ENCODE measurements around the gene SLAIN2.
"Not testable (repeated sequence)": the region's sequence is repeated elsewhere in the genome, so short reads cannot be mapped to it uniquely, and the experiment has no call there.

Gene SLAIN2

GRCh38 chr4:48445704-48446103 is 104.4 kb downstream of the SLAIN2 start:
- H3K4me3 ChIP-seq (ENCODE audit: low read depth, low read length), result no peak overlapping the region
- no peak for TF ChIP-seq CTCF (IDR thresholded peaks at IDR 0.05; ENCODE audit: low read depth, low read length, missing control alignments)
- no peak for DNase-seq (ENCODE audit: low read depth)

DNA sequence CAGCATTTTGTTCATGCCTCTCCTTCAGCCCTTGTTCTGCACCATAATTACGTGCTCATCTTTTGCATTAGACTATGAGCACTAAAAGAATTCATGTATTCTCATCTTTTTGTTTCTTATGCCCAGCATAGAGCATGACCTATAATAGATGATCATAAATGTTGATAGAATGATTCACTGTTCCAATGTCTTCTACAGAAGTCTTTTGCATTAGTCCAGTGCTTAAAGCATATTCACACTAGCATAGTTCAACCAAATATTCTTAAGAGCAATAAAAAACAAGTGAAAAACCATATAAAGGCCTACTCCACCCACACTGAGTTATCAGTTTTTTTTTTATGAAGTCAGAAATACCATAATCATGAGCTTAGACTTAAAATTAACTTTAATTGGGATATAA is 105.3 kb downstream of the SLAIN2 start:
- no peak for TF ChIP-seq CTCF (IDR thresholded peaks at IDR 0.05; ENCODE audit: low read depth, low read length, missing control alignments)
- DNase-seq (ENCODE audit: low read depth), result no peak
- H3K4me3 ChIP-seq (ENCODE audit: low read depth, low read length), result no peak overlapping the region

GRCh38 chr4:48449151-48449550 is 107.8 kb downstream of the SLAIN2 start:
- no peak for TF ChIP-seq CTCF (IDR thresholded peaks at IDR 0.05; ENCODE audit: low read depth, low read length, missing control alignments)
- no peak overlapping the region for H3K4me3 ChIP-seq (ENCODE audit: low read depth, low read length)
- DNase-seq (ENCODE audit: low read depth), result no peak

GRCh38 chr4:48450740-48451139 is 109.4 kb downstream of the SLAIN2 start:
- no peak for DNase-seq (ENCODE audit: low read depth)
- no peak overlapping the region for H3K4me3 ChIP-seq (ENCODE audit: low read depth, low read length)
- no peak for TF ChIP-seq CTCF (IDR thresholded peaks at IDR 0.05; ENCODE audit: low read depth, low read length, missing control alignments)

DNA sequence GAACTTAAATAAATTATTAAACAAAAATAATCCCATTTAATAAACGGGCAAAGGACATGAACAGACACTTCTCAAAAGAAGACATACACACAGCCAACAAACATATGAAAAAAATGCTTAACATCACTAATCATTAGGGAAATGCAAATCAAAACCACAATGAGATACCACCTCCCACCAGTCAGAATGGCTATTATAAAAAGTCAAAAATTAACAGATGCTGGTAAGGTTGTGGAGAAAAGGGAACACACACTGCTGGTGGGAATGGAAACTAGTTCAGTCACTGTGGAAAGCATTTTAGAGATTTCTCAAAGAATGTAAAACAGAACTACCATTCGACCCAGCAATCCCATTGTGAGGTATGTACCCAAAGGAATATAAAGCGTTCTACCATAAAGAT is 110.3 kb downstream of the SLAIN2 start:
- not testable (repeated sequence) for DNase-seq (ENCODE audit: low read depth); H3K4me3 ChIP-seq (ENCODE audit: low read depth, low read length)

- no peak for TF ChIP-seq CTCF (IDR thresholded peaks at IDR 0.05; ENCODE audit: low read depth, low read length, missing control alignments)
- no peak for DNase-seq (ENCODE audit: low read depth)
- no peak overlapping the region for H3K4me3 ChIP-seq (ENCODE audit: low read depth, low read length)
These were observed 113.3 kb downstream of the SLAIN2 start for GRCh38 chr4:48454591-48454990.

DNA sequence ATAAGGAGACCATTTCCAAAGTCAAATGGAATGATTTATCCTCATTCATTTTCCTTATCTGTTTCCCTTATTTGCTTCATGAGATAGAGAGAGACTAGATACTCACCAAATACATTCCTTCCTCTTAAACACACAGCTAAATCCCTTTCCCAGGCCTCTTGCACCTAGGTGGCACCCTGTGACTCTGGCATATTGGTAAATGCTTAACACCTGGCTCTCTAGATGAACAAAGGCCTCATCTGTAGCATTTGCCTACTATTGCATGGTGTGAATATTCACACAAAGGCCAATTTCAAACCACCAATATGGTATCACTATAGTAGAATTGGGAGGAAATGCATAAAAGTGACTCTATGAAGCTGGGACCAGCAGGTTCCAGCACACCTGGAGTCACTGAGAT is 119.7 kb downstream of the SLAIN2 start:
- no peak for TF ChIP-seq CTCF (IDR thresholded peaks at IDR 0.05; ENCODE audit: low read depth, low read length, missing control alignments)
- DNase-seq (ENCODE audit: low read depth), result no peak
- H3K4me3 ChIP-seq (ENCODE audit: low read depth, low read length), result no peak overlapping the region

DNA sequence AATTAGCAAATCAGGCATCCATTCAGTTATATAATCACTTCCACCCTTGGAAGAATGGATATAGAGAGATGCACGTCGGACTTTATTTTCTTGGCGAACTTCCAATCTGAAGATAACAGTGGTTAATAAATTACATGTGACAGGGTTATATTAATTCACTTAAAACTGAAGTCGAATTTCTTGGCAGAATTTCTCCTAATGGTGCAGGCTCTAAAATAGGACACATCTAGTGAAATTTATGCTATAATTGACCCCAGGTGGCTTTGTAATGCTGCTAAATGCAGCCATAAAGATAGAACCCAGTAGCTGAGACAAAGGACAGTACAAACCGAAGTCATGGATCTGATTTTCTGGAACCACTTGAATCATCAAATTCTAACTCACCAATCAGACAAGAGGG is 121.0 kb downstream of the SLAIN2 start:
- H3K4me3 ChIP-seq (ENCODE audit: low read depth, low read length), result no peak overlapping the region
- DNase-seq (ENCODE audit: low read depth), result no peak
- no peak for TF ChIP-seq CTCF (IDR thresholded peaks at IDR 0.05; ENCODE audit: low read depth, low read length, missing control alignments)
